HG03060 (cell line): Measurements from ENCODE around the gene PPIF.

ENCODE experiments used
- ATAC-seq: cut with Tn5 transposase; IDR thresholded peaks from one replicate; pipeline ENCODE4 v1.9.1; 2021; ENCODE audit warnings: low read depth, moderate number of reproducible peaks; ENCODE audit not compliant: unreplicated experiment

The PPIF gene

DNA sequence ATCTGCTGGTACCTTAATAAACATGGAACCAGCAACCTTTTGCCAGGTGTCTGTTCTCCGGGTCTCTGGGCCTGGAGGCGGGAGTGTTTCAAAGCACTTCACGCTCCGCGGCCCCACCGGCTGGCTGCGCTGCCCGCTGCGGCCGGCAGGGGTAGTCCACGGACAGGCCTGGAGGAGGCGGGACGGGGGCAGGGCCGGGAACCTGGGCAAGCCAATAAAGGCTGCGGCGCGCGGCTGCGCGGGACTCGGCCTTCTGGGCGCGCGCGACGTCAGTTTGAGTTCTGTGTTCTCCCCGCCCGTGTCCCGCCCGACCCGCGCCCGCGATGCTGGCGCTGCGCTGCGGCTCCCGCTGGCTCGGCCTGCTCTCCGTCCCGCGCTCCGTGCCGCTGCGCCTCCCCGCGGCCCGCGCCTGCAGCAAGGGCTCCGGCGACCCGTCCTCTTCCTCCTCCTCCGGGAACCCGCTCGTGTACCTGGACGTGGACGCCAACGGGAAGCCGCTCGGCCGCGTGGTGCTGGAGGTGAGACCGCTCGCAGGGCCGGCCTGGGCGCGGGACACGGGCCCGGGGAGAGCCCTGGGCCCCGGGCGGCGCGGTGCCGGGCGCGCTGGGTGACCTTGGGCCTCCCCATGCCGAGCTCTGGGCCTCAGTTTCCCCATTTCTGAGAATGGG, at the start of gene PPIF:
TSS of gene PPIF (plus strand) at position 244 of the 668 bp plus-strand sequence. CDS start at position 324, 80 bp downstream.
- peak; percentile 48 for ATAC-seq

DNA sequence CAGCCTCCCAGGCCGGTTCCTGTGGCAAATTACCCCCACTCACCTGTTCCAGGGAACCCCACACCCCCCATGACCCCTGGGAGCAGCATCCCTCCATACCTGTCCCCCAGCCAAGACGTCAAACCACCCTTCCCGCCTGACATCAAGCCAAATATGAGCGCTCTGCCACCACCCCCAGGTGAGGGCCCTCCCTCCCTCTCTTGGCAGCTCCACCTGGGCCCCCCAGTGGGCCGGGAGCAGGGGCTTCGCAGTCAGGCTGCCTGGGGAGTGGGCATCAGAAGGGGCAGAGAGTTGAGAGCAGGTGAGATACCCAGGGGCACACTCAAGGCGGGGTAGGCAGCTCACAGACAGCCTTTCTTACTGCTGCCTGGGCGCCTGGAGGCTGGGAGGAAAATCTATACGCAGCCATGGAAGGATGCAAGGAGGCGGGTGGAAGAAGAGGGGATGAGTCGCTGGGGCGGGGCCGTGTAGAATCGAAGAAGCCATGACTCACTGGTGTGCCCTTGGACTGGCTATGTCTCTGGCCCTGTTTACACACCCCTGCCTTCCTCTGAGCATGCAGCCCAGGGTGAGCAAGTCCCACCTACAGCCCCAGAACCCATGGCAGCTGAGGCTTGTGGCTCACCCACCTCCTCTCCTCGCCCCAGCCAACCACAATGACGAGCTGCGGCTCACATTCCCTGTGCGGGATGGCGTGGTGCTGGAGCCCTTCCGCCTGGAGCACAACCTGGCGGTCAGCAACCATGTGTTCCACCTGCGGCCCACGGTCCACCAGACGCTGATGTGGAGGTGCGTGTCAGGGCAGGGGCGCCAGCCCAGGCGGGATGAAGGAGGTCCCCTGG, 48.6 kb upstream of the PPIF start:
- no peak for ATAC-seq

DNA sequence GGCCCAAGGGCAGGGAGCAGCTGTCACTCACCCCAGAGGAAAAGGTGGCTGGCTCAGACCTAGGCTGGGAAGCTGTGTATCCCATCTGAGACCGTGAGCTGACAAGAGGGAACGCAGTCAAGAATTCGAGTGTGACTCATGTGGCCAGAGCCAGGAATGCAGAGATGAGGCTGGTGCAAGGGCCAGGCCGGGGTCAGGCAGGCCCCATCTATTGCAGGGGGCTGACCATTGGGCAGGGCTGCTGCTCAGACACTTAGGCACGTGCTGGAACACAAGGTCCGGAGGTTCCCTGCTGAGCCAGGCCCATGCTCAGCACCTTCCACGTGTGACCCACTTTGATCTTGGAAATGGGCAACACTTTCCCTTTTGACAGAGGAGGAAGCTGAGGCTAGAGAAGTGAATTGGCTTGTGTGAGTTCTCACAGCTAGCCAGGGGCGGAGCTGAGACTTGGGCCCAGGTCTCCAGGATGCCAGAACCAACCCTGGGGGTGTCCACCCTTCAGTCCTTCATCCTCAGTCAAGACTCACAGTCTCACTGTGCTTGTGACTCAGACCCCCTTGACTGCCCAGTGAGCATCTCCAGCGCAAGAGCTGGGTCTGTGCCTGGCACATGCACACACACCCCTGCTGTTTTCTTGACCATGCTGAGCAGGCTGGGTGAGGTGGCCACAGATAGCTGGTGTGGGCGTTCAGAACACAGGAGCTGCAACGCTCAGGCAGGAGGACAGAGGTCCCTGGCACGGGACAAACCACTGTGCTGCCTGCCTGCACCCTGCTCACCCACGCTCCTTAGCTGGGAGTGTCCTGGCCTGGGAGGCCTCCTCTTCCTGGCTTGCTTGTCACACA, 47.6 kb upstream of the PPIF start:
- ATAC-seq, result no peak

DNA sequence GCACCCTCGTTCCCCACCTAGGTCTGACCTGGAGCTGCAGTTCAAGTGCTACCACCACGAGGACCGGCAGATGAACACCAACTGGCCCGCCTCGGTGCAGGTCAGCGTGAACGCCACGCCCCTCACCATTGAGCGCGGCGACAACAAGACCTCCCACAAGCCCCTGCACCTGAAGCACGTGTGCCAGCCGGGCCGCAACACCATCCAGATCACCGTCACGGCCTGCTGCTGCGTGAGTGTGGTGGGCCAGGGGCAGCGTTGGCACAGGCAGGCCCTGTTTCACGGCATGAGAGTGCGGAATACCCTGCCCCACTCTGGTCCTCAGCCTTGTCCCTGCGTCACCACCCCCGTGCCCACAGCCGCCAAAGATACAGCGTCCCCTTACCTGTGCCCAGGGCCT, 46.6 kb upstream of the PPIF start:
- ATAC-seq, result no peak

DNA sequence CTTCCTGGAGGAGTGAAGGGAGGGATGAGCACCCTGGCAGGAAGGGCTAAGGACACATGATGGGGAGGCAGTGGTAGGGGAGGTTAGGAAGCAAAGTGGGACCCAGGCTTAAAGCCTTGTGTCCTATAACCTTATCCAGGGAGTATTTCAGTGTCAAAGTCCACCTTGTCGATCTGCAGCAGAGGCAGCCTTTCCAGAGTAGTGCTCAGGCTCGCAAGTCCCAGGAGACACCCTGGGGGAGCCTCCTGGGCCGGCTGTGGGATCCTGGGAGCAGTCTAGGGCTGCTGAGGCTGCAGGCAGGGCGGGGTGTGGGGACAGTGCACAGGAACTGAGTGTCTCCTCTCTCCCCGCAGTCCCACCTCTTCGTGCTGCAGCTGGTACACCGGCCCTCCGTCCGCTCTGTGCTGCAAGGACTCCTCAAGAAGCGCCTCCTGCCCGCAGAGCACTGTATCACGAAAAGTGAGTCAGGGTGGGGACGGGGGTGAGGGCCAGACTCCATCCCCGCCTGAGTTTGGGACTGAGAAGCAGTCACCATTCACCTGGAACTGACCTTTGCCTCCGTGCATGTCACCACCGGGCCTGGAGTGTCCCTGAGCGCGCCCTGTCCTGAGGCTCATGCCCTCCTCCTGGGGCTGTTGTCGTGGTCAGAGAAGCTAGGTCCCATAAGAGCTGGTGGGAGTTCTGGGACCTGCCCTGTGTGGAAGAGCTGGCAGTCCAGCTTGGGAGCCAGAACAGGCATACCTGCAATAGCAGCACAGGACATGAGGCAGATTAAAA, 45.3 kb upstream of the PPIF start:
- ATAC-seq, result no peak

DNA sequence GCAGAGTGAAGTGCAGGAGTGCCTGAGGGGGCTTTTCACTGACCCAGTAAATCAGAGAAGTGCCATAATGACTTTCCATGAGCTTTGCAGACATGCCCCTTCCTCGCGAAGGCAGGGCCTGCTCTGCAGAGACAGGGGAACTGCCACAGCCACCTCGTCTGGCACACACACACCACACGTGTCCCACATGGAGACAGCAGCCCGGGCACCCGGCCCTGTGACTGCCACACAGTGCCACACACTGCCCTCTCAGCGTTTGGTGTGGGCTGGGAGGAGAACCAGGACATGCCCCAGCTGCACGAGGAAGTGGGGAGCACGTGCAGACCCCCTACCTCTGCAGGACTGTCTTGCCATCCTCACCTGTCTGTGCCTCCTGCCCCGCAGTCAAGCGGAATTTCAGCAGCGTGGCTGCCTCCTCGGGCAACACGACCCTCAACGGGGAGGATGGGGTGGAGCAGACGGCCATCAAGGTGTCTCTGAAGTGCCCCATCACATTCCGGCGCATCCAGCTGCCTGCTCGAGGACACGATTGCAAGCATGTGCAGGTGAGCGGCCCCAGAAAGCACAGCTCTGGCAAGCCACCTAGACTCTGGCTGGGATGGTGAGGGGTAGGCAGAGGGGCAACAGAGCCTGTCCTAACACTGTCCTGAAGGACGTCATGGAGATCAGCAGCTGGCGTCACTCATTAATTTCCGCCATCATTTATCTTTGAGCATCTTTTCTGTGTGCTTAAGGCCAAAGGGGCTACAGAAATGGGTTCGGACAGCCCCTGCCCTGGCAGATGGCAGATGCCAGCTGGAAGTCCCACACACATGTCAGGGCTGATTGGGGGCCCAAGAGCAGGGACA, 43.4 kb upstream of the PPIF start:
- ATAC-seq, result no peak

DNA sequence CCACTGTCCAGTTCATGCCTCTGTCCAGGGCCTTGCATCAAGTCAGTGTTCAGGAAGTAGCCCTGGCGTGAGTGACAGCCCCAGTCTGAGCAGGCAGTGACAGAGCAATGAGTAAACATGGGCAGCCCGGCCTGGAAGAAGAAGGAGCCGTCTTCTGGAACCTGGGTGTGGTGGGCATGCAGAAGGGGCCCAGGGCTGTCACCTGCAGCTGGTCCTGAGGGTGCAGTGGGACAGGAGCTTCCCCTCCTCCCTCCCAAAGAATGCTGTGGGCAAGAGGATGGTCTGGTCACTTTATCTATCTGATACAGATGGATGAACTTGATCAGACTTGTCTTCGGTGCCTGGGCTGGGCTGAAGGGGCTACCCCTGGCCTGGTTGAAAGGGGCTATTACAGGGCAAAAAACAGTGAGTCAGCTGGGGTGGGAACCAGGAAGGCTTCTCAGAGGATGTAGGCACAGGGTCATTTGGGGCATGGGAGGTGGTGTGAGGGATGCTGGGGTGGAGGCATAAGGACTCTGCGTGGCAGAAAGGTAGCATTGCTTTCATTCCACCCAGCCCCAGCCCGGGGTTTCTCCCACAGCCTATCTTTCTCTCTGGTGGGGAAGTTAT, 42.7 kb upstream of the PPIF start:
- no peak for ATAC-seq

DNA sequence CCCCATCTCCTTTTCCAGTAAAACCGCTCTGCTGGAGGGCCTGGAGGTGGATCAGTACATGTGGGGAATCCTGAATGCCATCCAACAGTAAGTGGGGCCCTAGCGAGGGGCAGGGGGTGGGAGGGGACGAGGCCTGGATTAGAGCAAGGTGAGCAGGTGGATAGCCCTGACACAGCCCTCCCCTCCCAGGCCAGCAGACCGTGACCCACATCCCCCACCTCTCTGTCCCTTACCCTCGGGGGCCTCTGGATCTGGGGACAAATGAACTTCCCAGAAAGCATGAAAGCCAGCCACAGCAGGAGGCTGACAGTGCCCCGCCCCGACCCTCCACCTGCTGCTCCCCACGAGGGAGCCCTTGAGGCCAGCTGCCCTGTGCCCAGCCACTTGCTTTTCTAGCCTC, 41.8 kb upstream of the PPIF start:
- ATAC-seq, result no peak

DNA sequence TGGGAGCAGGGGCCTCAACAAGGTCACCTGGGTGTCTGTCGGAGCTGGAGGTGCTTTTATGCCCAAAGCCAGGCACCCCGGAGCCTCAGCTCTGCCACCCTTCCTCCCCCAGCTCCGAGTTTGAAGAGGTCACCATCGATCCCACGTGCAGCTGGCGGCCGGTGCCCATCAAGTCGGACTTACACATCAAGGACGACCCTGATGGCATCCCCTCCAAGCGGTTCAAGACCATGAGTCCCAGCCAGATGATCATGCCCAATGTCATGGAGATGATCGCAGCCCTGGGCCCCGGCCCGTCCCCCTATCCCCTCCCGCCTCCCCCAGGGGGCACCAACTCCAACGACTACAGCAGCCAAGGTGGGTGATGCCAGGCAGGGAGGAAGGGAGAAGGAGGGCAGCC, 41.3 kb upstream of the PPIF start:
- no peak for ATAC-seq

DNA sequence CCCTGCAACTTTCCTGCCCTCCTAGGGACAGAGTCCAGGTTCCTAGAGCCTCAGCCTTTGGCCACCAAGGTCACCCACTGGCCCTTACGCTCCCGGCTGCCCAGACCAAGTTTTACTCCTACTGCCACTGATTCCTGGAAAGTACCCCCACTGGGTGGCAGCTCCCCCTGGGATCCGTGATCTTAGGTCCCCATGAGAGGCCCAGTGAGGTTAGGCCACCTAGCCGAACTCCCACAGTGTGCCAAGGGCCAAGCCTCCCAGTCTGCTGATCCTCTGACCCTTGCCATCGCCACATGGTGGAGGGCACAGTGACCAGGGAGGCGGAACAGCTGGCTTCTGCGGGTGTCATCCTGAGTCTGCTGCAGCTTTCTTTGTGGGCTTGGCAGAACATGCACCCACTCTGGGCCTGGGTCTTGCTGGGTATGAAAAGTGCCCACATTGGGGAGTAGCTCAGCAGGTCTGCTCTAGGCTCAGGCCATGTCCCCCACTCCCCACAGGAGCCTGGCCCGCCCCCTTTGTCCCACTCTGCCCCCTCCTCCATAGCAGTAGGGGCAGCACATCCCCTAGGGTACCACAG, 40.5 kb upstream of the PPIF start:
- no peak for ATAC-seq

DNA sequence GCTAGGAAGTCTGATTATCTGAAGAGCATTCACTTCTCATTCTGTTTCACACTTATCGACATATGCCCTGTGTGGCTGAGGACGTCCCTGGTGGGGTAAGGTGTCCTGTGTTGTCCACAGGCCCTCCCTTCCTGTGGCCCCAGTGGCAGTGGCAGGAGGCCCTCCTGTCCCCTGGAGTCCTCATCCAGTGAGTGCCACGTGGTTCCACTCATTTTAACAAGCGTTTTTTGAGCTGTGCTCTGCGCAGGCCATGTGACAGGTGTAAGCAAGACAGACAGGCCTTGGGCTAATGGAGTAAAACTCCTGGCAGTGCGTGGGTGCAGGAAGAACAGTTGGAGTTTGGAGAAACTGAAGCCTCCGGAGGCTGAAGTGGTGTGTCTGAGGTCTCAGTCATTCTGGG, 39.3 kb upstream of the PPIF start:
- no peak for ATAC-seq

DNA sequence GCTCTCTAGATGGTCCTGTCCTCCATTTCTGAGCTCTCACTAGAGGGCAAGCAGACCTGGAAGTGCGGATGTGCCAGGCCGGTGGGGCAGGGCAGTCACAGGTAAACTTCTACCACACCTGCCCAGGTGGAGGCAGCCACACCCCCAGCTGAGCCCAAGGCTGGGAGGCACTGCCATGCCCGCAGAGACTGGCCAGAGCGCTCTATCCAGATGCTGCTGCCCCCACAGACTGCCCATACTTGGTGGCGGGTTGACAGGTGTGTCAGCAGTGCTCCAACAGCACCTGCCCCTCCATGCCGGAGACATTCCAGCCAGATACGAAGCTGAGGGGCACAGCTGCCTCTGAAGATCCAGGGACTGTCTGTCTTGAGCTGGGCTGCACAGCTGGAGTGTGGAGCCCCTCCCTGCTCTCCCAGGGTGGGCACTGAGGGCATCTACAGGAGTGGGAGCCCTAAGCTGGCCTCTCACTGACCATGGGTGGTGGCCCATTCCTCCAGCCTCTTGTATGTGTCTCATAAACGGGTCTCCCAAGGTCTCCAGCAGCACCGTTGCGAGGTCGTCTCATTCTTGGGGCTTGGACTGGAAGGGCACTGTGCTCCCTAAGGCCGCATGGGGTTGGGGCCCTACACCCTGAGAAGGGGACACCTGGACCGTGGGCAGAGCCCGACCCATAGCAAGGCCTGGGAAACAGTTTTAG, 38.2 kb upstream of the PPIF start:
- ATAC-seq, result no peak

DNA sequence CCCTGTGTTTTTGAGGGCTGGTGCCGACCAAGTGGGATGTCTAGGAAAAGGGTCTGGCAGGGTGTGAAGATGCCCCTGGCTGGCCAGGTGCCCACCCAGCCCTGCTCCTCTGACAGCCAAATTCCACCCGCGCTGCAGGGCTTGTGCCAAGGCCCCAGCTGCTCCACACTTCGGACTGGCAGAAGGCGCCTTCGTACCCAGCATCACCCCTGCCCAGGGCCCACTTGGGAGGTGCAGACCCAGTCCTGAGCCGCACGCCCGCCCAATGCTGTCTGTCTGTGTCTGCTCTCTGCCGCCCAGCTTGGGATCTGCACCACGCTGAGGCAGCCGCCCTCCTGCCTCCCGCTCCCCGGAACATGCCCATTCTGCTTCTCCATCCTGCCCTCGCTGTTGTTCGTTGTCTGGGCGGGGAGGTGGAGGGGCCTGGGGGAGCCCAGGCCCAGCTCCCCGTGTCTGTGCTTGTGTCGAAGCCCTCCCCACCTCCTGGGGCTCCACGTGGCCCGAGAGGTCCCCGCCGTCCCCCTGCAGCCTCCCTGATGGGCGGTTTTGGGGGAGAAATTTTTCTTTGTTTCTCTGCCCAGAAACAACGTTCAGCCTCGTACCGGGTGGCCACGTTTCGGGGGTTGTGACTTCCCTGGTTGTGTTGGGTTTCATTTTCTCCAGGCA, 36.9 kb upstream of the PPIF start:
- no peak for ATAC-seq

DNA sequence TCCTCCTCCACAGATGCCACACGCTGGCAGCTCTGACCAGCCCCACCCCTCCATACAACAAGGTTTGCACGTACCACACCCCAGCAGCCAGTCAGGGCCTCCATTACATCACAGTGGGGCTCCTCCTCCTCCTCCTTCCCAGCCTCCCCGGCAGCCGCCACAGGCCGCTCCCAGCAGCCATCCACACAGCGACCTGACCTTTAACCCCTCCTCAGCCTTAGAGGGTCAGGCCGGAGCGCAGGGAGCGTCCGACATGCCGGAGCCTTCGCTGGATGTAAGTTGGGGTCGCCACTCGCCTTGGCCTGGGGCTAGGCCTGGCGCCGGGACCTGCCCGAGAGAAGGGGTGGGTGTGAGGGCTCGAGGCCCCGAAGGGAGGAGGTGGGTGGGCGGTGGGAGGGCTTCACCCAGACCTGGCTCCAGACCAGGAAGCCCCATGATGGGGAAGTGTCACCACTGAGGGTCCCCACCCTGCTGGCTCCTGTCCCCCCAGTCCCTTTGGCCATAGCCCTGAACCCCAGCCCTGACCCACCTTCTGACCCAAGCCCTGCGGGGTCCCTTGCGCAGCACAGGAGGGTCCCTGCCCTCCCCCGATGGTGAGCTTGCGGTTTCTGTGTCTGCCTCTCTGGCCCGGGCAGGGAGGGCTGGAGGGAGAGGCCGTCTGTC, 36.2 kb upstream of the PPIF start:
- no peak for ATAC-seq

DNA sequence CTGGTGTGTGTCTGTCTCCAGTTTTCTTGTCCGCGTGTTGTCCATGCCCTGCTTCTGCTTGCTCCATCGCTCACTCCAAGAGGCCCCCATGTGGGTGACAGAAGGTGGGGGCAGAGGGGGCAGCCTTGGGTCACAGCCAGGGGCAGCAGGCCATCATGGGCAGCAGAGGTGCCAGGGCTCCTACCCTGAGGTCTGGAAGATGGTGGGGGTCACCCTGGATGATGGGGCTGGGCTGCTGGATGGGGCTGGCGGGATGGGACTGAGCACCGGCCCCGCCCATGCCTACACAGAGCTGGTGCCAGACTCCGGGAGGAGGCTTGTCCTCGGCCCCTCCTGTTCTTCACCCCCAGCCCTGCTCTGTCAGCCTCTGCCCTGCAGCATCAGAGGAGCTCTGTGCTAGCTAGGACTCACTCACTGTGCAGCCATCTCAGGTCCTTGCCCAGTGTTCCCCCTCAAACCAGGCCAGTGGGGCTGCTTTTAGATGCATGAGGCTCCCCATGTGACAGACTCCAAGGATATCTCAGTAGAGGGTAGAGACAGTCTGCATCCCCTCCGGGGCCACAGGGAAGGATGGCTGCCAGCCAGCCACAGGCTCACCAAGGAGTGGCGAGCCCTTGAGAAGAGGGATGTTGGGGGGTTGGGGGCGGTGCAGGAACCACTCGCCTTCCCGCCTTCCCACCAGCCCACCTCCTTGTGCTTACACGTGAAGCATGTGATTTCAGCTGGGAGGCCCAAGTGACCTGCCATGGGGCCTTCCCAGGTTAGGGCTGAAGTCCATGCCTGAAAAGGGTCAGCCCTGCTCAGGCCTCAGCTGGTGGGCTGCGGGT, 35.5 kb upstream of the PPIF start:
- ATAC-seq, result no peak

DNA sequence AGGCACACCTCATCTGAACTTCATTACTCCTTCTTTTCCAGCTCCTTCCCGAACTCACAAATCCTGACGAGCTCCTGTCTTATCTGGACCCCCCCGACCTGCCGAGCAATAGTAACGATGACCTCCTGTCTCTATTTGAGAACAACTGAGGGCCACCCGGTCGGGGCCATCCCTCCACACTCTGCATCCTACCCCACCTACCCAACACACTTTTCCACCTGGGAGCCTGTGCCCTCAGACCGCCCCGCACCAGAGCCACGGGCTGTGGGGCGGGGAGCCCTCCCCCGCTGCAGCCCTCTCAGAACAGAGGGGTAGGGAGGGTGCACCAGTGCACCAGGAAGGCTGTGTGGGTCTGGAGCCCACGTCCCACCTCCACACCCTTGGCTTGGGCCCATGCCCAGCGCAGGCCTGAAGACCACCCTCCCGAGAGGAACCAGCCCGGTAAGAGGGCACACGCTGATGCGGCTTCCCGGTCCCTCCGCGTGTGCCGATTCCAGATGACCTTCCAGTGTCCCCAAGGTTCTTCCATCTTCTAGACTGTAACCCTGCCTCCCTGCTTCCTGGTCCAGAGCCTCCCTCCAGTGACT, 34.6 kb upstream of the PPIF start:
- no peak for ATAC-seq
